Measurements from ENCODE around the gene CFDP1. TPM values are rescaled to one million over a fixed set of nuclear protein-coding genes. Genes with fewer than 3 reads are reported as not detected.

The CFDP1 gene
- total and polyA plus RNA-seq, 2 of the 13 experiments (the other 11 are each of a cell fraction or from before 2014, with no cell fraction given): 78.6 to 153 TPM

GRCh38 chr16:75260851-75261589 is 172.3 kb downstream of the CFDP1 start (continued):
- TF ChIP-seq STAG1 (CRISPR knock-in tag; IDR thresholded peaks at IDR 0.05) (no peak), HOMEZ (CRISPR knock-in tag; IDR thresholded peaks at IDR 0.05; ENCODE audit: low read depth) (no peak), BCL6 (CRISPR knock-in tag; IDR thresholded peaks at IDR 0.05) (peak; percentile 53; the same call in 1 of the 2 replicates), ZNF687 (CRISPR knock-in tag; IDR thresholded peaks at IDR 0.05) (peak; percentile 41), HNF4A (CRISPR knock-in tag; IDR thresholded peaks at IDR 0.05) (no peak), ZBTB25 (CRISPR knock-in tag; IDR thresholded peaks at IDR 0.05) (no peak), KMT2A (CRISPR knock-in tag; IDR thresholded peaks at IDR 0.05) (no peak; the same call in 1 of the 2 replicates), SOX6 (IDR thresholded peaks at IDR 0.05) (no peak), SOX6 (CRISPR knock-in tag; IDR thresholded peaks at IDR 0.05) (peak; percentile 90), KLF12 (CRISPR knock-in tag; IDR thresholded peaks at IDR 0.05; ENCODE audit: borderline replicate concordance) (no peak), MYNN (CRISPR knock-in tag; IDR thresholded peaks at IDR 0.05; ENCODE audit: low read depth) (no peak), RORA (CRISPR knock-in tag; IDR thresholded peaks at IDR 0.05) (no peak), ZFP90 (CRISPR knock-in tag; IDR thresholded peaks at IDR 0.05; ENCODE audit: borderline replicate concordance) (no peak), ARID4A (CRISPR knock-in tag; IDR thresholded peaks at IDR 0.05; ENCODE audit: borderline replicate concordance) (no peak), ZNF543 (CRISPR knock-in tag; IDR thresholded peaks at IDR 0.05) (no peak), ZNF101 (CRISPR knock-in tag; IDR thresholded peaks at IDR 0.05; ENCODE audit: borderline replicate concordance, low read depth) (no peak), SMARCC2 (IDR thresholded peaks at IDR 0.05) (no peak), NCOA2 (CRISPR knock-in tag; IDR thresholded peaks at IDR 0.05) (no peak), NCOR1 (IDR thresholded peaks at IDR 0.05; ENCODE audit: borderline replicate concordance, low read length) (peak; percentile 61; the same call in 1 of the 2 replicates), ELF1 (CRISPR knock-in tag; IDR thresholded peaks at IDR 0.05) (no peak)

All from HepG2 (cell line).